ENCODE data around the gene GNE. TPM values are rescaled to one million over a fixed set of nuclear protein-coding genes. Genes with fewer than 3 reads are reported as not detected.
"Not testable (repeated sequence)": the region's sequence is repeated elsewhere in the genome, so short reads cannot be mapped to it uniquely, and the experiment has no call there.

The GNE gene
- total RNA-seq, 1 experiment from 2014 or later, result 15.2 TPM

DNA sequence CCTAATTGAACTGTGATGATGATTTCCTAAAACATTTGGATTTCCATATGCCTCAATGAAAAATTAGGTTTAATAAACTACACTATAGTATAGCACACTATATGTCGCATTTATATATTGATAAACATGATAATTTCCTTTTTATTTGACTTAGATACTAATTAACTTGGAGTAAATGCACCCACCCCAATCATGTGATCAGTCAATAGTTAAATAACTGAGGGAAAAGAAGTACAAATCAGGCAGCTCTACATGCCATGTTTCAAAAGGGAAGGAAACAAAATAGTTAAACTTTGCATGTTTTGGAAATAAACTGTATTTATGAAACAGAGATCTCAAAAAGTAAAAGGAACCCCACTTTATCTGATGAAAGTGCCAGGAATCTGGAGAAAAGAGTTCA lies 18.0 kb upstream of the GNE start:
- CTCF ChIA-PET, result interaction anchor here (0.5 to 1.5 kb wide), 5 partner anchors 39 to 86 kb away, joined by 3 to 9 read pairs (median 3); partner anchors contain the start of gene CLTA
- peak overlapping the region; percentile 72 for H3K4me3 Mint-ChIP-seq (ENCODE audit: unreplicated experiment)
- peak overlapping the region; percentile 42 for H3K4me3 ChIP-seq (ENCODE audit: low read depth, low read length)

DNA sequence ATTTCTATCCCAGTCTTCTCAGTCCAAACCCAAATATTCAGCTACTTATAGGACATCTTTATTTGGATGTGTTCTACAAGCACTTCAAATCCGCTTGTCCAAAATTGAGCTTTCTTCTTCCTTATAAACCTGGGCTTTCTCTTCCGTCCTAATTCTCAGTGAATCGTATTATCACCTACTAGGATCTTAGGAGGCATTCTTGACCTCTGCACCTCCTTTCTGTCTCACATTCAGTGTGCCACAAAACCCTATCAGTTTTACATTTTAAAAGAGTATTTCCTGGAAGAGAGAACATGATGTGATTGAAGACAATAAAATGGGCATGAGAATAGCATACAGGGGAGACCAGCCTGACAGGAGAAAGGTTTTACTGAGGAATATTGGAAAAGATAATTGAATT lies 16.8 kb upstream of the GNE start:
- CTCF ChIA-PET, result interaction anchor here (0.7 kb wide), 1 partner anchor 16 kb away, joined by 3 read pairs; no protein-coding TSS in a partner anchor
- H3K4me3 ChIP-seq (ENCODE audit: low read depth, low read length), result peak overlapping the region; percentile 42; the same call in 1 of the 2 replicates
- TF ChIP-seq, protein P1, sequence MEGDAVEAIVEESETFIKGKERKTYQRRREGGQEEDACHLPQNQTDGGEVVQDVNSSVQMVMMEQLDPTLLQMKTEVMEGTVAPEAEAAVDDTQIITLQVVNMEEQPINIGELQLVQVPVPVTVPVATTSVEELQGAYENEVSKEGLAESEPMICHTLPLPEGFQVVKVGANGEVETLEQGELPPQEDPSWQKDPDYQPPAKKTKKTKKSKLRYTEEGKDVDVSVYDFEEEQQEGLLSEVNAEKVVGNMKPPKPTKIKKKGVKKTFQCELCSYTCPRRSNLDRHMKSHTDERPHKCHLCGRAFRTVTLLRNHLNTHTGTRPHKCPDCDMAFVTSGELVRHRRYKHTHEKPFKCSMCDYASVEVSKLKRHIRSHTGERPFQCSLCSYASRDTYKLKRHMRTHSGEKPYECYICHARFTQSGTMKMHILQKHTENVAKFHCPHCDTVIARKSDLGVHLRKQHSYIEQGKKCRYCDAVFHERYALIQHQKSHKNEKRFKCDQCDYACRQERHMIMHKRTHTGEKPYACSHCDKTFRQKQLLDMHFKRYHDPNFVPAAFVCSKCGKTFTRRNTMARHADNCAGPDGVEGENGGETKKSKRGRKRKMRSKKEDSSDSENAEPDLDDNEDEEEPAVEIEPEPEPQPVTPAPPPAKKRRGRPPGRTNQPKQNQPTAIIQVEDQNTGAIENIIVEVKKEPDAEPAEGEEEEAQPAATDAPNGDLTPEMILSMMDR (IDR thresholded peaks at IDR 0.05; ENCODE audit: insufficient read depth in 1 of 2, low read depth in 1 of 2, low read length in 1 of 2, severe bottlenecking in 1 of 2, unreplicated experiment in 1 of 2), result no peak
- Mint-ChIP-seq H3K27me3 (ENCODE audit: insufficient read depth, unreplicated experiment) (no peaks in the 10 kb centered on the region), H3K4me3 (ENCODE audit: unreplicated experiment) (peak overlapping the region; percentile 72), H3K4me1 (ENCODE audit: low read depth, unreplicated experiment) (peaks cover 26% of the 10 kb centered on the region), H3K27ac (ENCODE audit: unreplicated experiment) (peak overlapping the region; percentile 18), H3K36me3 (ENCODE audit: insufficient read depth, unreplicated experiment) (peaks cover 31% of the 10 kb centered on the region), H3K9me3 (ENCODE audit: unreplicated experiment) (peaks cover 18% of the 10 kb centered on the region)
- intact Hi-C loops (cut with micrococcal nuclease; ENCODE audit: unreplicated experiment), result no loop called here
- H3K36me3 ChIP-seq (ENCODE audit: control insufficient read depth, insufficient read depth, low read length), result no peaks in the 10 kb centered on the region
- no TSS peak for BruUV-seq (replicated peaks)
- peaks cover 30% of the 10 kb centered on the region for H3K4me1 ChIP-seq
- no peaks in the 10 kb centered on the region for H3K27me3 ChIP-seq (replicated peaks; ENCODE audit: control insufficient read depth, insufficient read depth, low read length)
- no peak for DNase-seq
- POLR2A ChIA-PET, result no interaction called here
- no peaks in the 10 kb centered on the region for H3K9me3 ChIP-seq

More for the DNA sequence above, 18.0 kb upstream of the GNE start:
- Mint-ChIP-seq H3K27ac (ENCODE audit: unreplicated experiment) (peak overlapping the region; percentile 45), H3K27me3 (ENCODE audit: insufficient read depth, unreplicated experiment) (no peaks in the 10 kb centered on the region), H3K36me3 (ENCODE audit: insufficient read depth, unreplicated experiment) (peaks cover 26% of the 10 kb centered on the region), H3K4me1 (ENCODE audit: low read depth, unreplicated experiment) (peaks cover 26% of the 10 kb centered on the region), H3K9me3 (ENCODE audit: unreplicated experiment) (peaks cover 18% of the 10 kb centered on the region)
- Histone ChIP-seq H3K4me1 (peaks cover 30% of the 10 kb centered on the region), H3K27me3 (replicated peaks; ENCODE audit: control insufficient read depth, insufficient read depth, low read length) (no peaks in the 10 kb centered on the region), H3K9me3 (no peaks in the 10 kb centered on the region), H3K36me3 (ENCODE audit: control insufficient read depth, insufficient read depth, low read length) (no peaks in the 10 kb centered on the region)
- DNase-seq, result no peak
- TSS peak; percentile 91 for BruUV-seq (replicated peaks)
- POLR2A ChIA-PET, result interaction anchor here (1.1 to 2.0 kb wide), 4 partner anchors 12 to 86 kb away, joined by 3 to 13 read pairs (median 10); partner anchors contain the start of genes CLTA and GNE
- TF ChIP-seq, protein P1 (IDR thresholded peaks at IDR 0.05; ENCODE audit: insufficient read depth in 1 of 2, low read depth in 1 of 2, low read length in 1 of 2, severe bottlenecking in 1 of 2, unreplicated experiment in 1 of 2), result no peak
- intact Hi-C loops (cut with micrococcal nuclease; ENCODE audit: unreplicated experiment), result loop anchor here (2.0 kb wide), 1 partner anchor 15 kb away; no protein-coding TSS in a partner anchor

DNA sequence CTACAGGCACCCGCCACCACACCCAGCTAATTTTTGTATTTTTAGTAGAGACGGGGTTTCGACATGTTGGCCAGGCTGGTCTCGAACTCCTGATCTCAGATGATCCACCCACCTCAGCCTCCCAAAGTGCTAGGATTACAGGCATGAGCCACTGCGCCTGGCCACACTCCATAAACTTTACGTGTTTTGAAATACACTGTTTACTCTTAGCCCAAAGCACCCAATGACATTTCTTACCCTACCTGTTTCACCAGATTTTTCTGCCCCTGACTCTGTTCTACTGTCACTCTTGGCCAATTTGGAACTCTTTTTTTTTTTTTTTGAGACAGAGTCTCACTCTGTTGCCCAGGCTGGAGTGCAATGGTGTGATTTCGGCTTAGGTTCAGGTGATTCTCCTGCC lies 15.1 kb upstream of the GNE start:
- H3K27me3 ChIP-seq (replicated peaks; ENCODE audit: control insufficient read depth, insufficient read depth, low read length); H3K36me3 ChIP-seq (ENCODE audit: control insufficient read depth, insufficient read depth, low read length); H3K27me3 Mint-ChIP-seq (ENCODE audit: insufficient read depth, unreplicated experiment); H3K9me3 ChIP-seq; BruUV-seq (replicated peaks); CTCF ChIA-PET; POLR2A ChIA-PET; H3K4me3 ChIP-seq (ENCODE audit: low read depth, low read length); intact Hi-C loops (cut with micrococcal nuclease; ENCODE audit: unreplicated experiment): not testable (repeated sequence)
- peak; percentile 56 to 73 for DNase-seq
- Mint-ChIP-seq H3K4me3 (ENCODE audit: unreplicated experiment) (peak overlapping the region; percentile 40), H3K36me3 (ENCODE audit: insufficient read depth, unreplicated experiment) (peaks cover 40% of the 10 kb centered on the region), H3K9me3 (ENCODE audit: unreplicated experiment) (peaks cover 16% of the 10 kb centered on the region), H3K27ac (ENCODE audit: unreplicated experiment) (peak overlapping the region; percentile 18), H3K4me1 (ENCODE audit: low read depth, unreplicated experiment) (peaks cover 33% of the 10 kb centered on the region)
- H3K4me1 ChIP-seq, result peaks cover 30% of the 10 kb centered on the region
